HUES64 (cell line): ENCODE data around the gene EPGN. TPM values are rescaled to one million over a fixed set of nuclear protein-coding genes. Genes with fewer than 3 reads are reported as not detected.

ENCODE experiments used
- H3K27ac ChIP-seq: 2 replicates; pipeline ENCODE4 v1.7.0; 2013; ENCODE audit warnings: low read depth, low read length, inconsistent platforms
- H3K27me3 ChIP-seq: 2 replicates; pipeline ENCODE4 v1.6.1; 2013; ENCODE audit warnings: mild to moderate bottlenecking, low read length; ENCODE audit not compliant: insufficient read depth
- H3K36me3 ChIP-seq: 2 replicates; pipeline ENCODE4 v1.6.1; 2013; ENCODE audit warnings: mild to moderate bottlenecking, low read length; ENCODE audit not compliant: insufficient read depth
- H3K4me1 ChIP-seq: 2 replicates; pipeline ENCODE4 v1.6.1; 2013; ENCODE audit warnings: mild to moderate bottlenecking, low read length, moderate library complexity; ENCODE audit not compliant: insufficient read depth
- H3K4me3 ChIP-seq: 2 replicates; pipeline ENCODE4 v1.5.1; 2013; ENCODE audit warnings: mild to moderate bottlenecking, low read length, moderate library complexity
- H3K9ac ChIP-seq: 2 replicates; pipeline ENCODE4 v1.6.1; 2013; ENCODE audit warnings: mild to moderate bottlenecking, low read depth, low read length
- H3K9me3 ChIP-seq: 2 replicates; pipeline ENCODE4 v1.6.1; 2013; ENCODE audit warnings: low read depth, low read length; ENCODE audit not compliant: insufficient read depth
- whole genome bisulfite sequencing: fragments of 150-250, 120-280 bp; methylation state at CpG from one replicate; pipeline ENCODE4 v1.1.7; 2013; ENCODE audit warnings: missing lambda C conversion rate; 5-methylcytosine and 5-hydroxymethylcytosine counted together
- polyA plus RNA-seq, 2 experiments: library from polyadenylated mRNA; stranded (reverse); fragments of 50-300 nt; gene quantifications; one replicate each; pipeline ENCODE4 v1.2.3, GENCODE V29; 2013

Gene EPGN, protein sequence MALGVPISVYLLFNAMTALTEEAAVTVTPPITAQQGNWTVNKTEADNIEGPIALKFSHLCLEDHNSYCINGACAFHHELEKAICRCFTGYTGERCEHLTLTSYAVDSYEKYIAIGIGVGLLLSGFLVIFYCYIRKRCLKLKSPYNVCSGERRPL
- polyA plus RNA-seq (2013, experiment 1 of 2), result not detected
- not detected for polyA plus RNA-seq (2013, experiment 2 of 2)

DNA sequence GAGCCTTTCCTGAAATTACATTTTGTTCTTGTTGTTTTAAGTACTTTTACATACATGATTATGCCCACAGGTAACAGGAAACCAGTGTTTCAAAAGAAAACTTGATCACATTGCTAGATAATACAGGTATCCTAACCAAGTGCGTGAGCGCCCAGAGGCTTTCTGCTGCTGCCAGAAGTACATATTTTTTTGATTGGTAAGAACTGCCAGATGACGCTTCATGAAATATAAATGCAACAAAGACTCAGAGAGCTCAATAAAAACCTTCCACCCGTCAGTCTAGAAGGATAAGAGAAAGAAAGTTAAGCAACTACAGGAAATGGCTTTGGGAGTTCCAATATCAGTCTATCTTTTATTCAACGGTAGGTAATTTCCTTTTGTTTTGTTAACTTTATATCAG lies at the start of gene EPGN:
EPGN (plus strand) TSS at position 256 of the 400 bp plus-strand sequence; CDS start at position 320, 64 bp downstream.
- Histone ChIP-seq H3K27me3 (no peaks in the 10 kb centered on the region), H3K9me3 (no peaks in the 10 kb centered on the region), H3K4me1 (no peaks in the 10 kb centered on the region), H3K9ac (no peak within 1 kb of the TSS), H3K27ac (no peak within 1 kb of the TSS), H3K4me3 (no peak within 1 kb of the TSS), H3K36me3 (no peaks in the 10 kb centered on the region)
- 96% methylated on average over 5 of the region's 5 CpGs for WGBS

DNA sequence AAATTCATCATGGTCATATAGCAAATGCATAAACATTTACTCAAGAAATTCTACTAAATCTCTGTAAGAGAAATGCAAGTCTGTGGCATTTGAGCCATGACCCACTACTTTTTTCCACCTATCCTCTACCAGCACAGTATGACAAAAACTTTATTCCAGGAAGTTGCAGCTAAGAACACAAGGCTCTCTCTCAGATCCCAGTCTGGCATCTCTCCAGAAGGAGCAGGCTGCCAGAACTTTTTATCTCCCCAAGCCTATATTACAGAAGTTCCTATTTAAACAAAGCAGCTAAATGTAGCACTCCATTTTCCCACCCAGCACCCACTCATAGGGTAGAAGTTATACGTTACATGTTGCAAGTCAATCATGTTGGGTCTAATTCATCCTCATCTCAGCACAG lies 49.3 kb upstream of the EPGN start:
- no peak overlapping the region for H3K27ac ChIP-seq
- H3K4me3 ChIP-seq, result no peak overlapping the region
- 100% methylated on average over 1 of the region's 1 CpG for WGBS
- no peaks in the 10 kb centered on the region for H3K36me3 ChIP-seq
- no peak overlapping the region for H3K9ac ChIP-seq
- no peaks in the 10 kb centered on the region for H3K27me3 ChIP-seq
- no peaks in the 10 kb centered on the region for H3K4me1 ChIP-seq
- H3K9me3 ChIP-seq, result 0 out of 2 replicates have a peak, but pooled peaks cover 3% of the 10 kb centered on the region

DNA sequence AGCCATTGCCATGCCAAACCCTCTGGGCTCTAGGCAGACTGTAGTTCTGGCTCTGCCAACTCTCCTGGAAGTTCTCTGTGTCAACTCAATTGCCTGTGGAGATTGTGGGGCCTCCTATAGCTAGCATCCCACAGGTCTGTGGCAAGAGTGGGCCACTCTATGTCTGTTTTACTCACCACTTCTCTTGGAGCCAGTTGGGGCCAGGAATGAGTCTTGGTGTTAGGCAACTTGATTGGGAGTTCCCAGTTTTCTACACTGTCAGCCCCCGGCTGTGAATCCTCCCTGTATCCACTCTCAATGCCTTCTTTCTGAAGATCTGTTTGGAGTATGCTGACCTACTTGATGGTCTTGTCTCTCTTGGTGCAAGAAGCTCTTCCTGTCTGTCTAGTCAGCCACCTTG lies 48.2 kb upstream of the EPGN start:
- Histone ChIP-seq H3K9ac (no peak overlapping the region), H3K4me1 (no peaks in the 10 kb centered on the region), H3K27ac (no peak overlapping the region), H3K9me3 (no peaks in the 10 kb centered on the region), H3K4me3 (no peak overlapping the region), H3K27me3 (no peaks in the 10 kb centered on the region), H3K36me3 (no peaks in the 10 kb centered on the region)
- WGBS, result 100% methylated on average over 1 of the region's 1 CpG

DNA sequence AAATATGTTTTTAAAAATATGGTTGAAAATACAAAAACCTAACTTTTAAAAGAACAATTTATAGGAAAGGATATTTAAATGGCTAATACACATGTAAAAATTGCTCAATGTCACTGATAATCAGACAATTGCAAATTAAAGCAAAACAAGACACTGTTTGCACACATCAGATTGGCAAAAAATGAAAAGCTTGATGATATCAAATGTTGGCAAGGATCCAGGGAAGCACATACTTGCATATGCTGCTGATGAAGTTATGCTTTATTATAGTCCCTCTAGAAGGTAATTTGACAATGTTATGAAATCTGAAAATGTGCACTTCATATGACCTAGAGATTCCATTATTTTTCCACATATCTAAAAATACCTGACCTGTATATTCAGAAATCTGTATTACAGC lies 45.7 kb upstream of the EPGN start:
- no peaks in the 10 kb centered on the region for H3K9me3 ChIP-seq
- no peaks in the 10 kb centered on the region for H3K36me3 ChIP-seq
- no peak overlapping the region for H3K27ac ChIP-seq
- no peak overlapping the region for H3K4me3 ChIP-seq
- no peaks in the 10 kb centered on the region for H3K4me1 ChIP-seq
- H3K9ac ChIP-seq, result no peak overlapping the region
- H3K27me3 ChIP-seq, result no peaks in the 10 kb centered on the region

DNA sequence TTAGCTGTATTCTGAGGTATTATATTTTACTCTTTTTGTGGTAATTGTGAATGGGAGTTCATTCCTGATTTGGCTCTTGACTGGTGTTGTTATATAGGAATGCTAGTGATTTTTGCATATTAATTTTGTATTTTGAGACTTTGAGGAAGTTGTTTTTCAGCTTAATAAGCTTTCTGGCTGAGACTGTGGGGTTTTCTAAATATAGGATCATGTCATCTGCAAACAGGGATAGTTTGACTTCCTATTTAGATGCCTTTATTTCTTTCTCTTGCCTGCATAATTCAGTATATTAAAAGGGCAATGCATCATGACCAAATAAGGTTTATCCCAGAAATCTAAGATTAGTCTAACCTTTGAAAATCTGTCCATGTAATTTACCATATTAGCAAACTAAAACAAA lies 44.7 kb upstream of the EPGN start:
- Histone ChIP-seq H3K27ac (no peak overlapping the region), H3K9me3 (no peaks in the 10 kb centered on the region), H3K4me3 (no peak overlapping the region), H3K4me1 (no peaks in the 10 kb centered on the region), H3K9ac (no peak overlapping the region), H3K27me3 (no peaks in the 10 kb centered on the region), H3K36me3 (no peaks in the 10 kb centered on the region)

DNA sequence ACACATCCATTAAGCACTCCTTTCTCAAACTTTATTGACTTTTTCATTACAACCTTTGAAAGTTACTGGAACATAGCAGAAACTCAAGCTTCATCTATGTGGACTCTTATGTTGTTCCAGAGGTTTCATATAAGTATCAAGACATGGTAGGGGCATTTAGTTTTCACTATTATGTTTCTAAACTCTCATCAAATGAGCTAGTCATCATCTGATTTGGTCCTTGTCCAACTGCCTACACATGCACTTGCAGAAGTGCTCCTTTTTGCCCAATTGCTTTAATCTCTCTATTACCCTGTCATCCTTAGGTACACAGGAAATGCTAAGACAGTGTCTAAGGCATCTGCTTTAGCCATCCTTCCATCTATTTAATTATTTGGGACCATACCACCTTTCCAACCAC lies 42.2 kb upstream of the EPGN start:
- Histone ChIP-seq H3K9ac (no peak overlapping the region), H3K4me1 (no peaks in the 10 kb centered on the region), H3K4me3 (no peak overlapping the region), H3K9me3 (no peaks in the 10 kb centered on the region), H3K27ac (no peak overlapping the region), H3K27me3 (no peaks in the 10 kb centered on the region), H3K36me3 (no peaks in the 10 kb centered on the region)

- Histone ChIP-seq H3K36me3 (no peaks in the 10 kb centered on the region), H3K4me3 (no peak overlapping the region), H3K9me3 (no peaks in the 10 kb centered on the region), H3K27me3 (no peaks in the 10 kb centered on the region), H3K27ac (no peak overlapping the region), H3K4me1 (no peaks in the 10 kb centered on the region), H3K9ac (no peak overlapping the region)
Observed at GRCh38 chr4:74267998-74268606, 40.2 kb upstream of the EPGN start.

GRCh38 chr4:74268643-74269042 lies 39.6 kb upstream of the EPGN start:
- no peaks in the 10 kb centered on the region for H3K9me3 ChIP-seq
- H3K27me3 ChIP-seq, result no peaks in the 10 kb centered on the region
- H3K4me1 ChIP-seq, result no peaks in the 10 kb centered on the region
- H3K27ac ChIP-seq, result no peak overlapping the region
- H3K36me3 ChIP-seq, result no peaks in the 10 kb centered on the region
- no peak overlapping the region for H3K4me3 ChIP-seq
- 100% methylated on average over 1 of the region's 2 CpGs for WGBS
- H3K9ac ChIP-seq, result no peak overlapping the region

DNA sequence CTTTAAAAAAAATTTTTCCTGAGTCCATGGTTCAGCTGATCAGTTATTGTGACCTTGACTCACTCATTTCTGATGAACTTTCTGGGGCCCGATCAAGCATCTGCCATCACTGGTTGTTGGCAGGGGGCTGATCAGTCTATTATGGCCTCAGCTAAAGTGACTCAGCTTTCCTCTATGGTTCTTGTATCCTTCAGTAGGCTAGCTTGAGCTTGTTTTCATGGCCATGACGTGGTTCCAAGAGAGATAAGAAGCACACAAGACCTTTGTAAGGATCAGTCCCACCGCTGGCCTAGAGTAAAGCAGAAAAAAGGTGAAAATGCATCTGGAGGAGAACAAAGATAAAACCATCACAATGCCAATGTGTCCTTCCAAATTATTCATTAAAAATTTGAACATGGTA lies 29.8 kb upstream of the EPGN start:
- no peaks in the 10 kb centered on the region for H3K4me1 ChIP-seq
- no peak overlapping the region for H3K9ac ChIP-seq
- no peaks in the 10 kb centered on the region for H3K36me3 ChIP-seq
- 92% methylated on average over 3 of the region's 3 CpGs for WGBS
- H3K27me3 ChIP-seq, result no peaks in the 10 kb centered on the region
- no peak overlapping the region for H3K27ac ChIP-seq
- no peak overlapping the region for H3K4me3 ChIP-seq
- no peaks in the 10 kb centered on the region for H3K9me3 ChIP-seq

DNA sequence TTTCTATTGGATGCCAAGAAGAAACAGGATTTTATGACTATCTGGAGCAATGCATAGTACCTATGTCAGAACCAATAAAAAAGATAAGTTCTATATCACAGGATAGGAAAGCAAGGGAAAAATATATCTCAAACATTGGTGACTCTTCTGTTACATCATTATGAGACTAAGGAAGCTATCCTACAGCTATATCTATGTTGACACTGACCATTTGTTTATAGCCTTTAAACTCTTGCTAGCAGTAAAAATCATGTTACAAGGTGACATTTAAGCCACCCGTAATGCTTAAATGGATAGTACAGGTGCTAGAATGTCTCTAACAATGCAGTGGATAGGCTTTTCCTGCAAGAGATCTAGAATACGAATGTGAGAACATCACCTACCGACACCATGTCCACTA lies 28.6 kb upstream of the EPGN start:
- no peak overlapping the region for H3K4me3 ChIP-seq
- no peaks in the 10 kb centered on the region for H3K4me1 ChIP-seq
- H3K9ac ChIP-seq, result no peak overlapping the region
- no peaks in the 10 kb centered on the region for H3K9me3 ChIP-seq
- no peaks in the 10 kb centered on the region for H3K27me3 ChIP-seq
- H3K36me3 ChIP-seq, result no peaks in the 10 kb centered on the region
- no peak overlapping the region for H3K27ac ChIP-seq
- 92% methylated on average over 3 of the region's 3 CpGs for WGBS

GRCh38 chr4:74282926-74283325 lies 25.3 kb upstream of the EPGN start:
- no peak overlapping the region for H3K27ac ChIP-seq
- H3K4me1 ChIP-seq, result no peaks in the 10 kb centered on the region
- H3K4me3 ChIP-seq, result no peak overlapping the region
- H3K36me3 ChIP-seq, result no peaks in the 10 kb centered on the region
- H3K27me3 ChIP-seq, result no peaks in the 10 kb centered on the region
- no peaks in the 10 kb centered on the region for H3K9me3 ChIP-seq
- H3K9ac ChIP-seq, result no peak overlapping the region

DNA sequence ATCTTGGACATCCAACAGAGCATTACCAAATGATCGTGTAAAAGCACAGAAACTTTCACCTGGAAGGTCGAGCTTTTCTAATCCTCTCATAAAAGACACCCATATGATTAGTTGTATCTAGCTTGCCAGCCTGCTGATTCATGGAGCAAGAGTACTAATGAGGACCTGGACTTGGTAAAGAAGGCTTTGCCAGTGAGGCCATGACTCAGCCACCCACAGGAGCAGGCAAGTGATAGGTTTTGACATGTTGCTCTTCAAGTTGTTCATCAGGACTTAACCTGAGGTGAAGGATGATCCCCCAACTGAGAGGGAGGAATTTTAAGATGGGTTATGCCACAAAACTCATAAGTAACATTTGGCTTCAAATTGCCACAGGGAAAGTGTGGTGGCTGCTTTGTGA lies 24.7 kb upstream of the EPGN start:
- Histone ChIP-seq H3K36me3 (no peaks in the 10 kb centered on the region), H3K9me3 (no peaks in the 10 kb centered on the region), H3K4me3 (no peak overlapping the region), H3K4me1 (no peaks in the 10 kb centered on the region), H3K27me3 (no peaks in the 10 kb centered on the region), H3K9ac (no peak overlapping the region), H3K27ac (no peak overlapping the region)
- 100% methylated on average over 2 of the region's 2 CpGs for WGBS
